Measurements from ENCODE around the gene BMS1. TPM values are rescaled to one million over a fixed set of nuclear protein-coding genes. Genes with fewer than 3 reads are reported as not detected.
A peak's percentile ranks its signal among the peaks of the same experiment; 100 is the strongest.
"Not testable (repeated sequence)": the region's sequence is repeated elsewhere in the genome, so short reads cannot be mapped to it uniquely, and the experiment has no call there.

Gene BMS1, protein sequence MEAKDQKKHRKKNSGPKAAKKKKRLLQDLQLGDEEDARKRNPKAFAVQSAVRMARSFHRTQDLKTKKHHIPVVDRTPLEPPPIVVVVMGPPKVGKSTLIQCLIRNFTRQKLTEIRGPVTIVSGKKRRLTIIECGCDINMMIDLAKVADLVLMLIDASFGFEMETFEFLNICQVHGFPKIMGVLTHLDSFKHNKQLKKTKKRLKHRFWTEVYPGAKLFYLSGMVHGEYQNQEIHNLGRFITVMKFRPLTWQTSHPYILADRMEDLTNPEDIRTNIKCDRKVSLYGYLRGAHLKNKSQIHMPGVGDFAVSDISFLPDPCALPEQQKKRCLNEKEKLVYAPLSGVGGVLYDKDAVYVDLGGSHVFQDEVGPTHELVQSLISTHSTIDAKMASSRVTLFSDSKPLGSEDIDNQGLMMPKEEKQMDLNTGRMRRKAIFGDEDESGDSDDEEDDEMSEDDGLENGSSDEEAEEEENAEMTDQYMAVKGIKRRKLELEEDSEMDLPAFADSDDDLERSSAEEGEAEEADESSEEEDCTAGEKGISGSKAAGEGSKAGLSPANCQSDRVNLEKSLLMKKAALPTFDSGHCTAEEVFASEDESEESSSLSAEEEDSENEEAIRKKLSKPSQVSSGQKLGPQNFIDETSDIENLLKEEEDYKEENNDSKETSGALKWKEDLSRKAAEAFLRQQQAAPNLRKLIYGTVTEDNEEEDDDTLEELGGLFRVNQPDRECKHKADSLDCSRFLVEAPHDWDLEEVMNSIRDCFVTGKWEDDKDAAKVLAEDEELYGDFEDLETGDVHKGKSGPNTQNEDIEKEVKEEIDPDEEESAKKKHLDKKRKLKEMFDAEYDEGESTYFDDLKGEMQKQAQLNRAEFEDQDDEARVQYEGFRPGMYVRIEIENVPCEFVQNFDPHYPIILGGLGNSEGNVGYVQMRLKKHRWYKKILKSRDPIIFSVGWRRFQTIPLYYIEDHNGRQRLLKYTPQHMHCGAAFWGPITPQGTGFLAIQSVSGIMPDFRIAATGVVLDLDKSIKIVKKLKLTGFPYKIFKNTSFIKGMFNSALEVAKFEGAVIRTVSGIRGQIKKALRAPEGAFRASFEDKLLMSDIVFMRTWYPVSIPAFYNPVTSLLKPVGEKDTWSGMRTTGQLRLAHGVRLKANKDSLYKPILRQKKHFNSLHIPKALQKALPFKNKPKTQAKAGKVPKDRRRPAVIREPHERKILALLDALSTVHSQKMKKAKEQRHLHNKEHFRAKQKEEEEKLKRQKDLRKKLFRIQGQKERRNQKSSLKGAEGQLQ
- total RNA-seq = 10 to 100 TPM; 21.4 to 21.6 TPM

- CTCF ChIA-PET = no interaction called here
- Mint-ChIP-seq H3K9me3 (no peaks in the 10 kb centered on the region), H3K4me1 (ENCODE audit: low read depth) (peaks cover 28% of the 10 kb centered on the region), H3K27ac (peak within 1 kb of the TSS; percentile 89), H3K27me3 (ENCODE audit: low read depth) (no peaks in the 10 kb centered on the region), H3K36me3 (ENCODE audit: low read depth) (peaks cover 15% of the 10 kb centered on the region), H3K4me3 (peak within 1 kb of the TSS; percentile 82)
- peak; percentile 93 for DNase-seq
- intact Hi-C loops (cut with micrococcal nuclease) = loop anchor here (1.0 to 5.0 kb wide), 3 partner anchors 19 to 230 kb away; partner anchors contain the start of gene ZNF33B
Observed at GRCh38 chr10:42782446-42783180, at the start of gene BMS1. BMS1 (plus strand) TSS chr10:42782795; CDS start chr10:42784395, 1,600 bp downstream.

DNA sequence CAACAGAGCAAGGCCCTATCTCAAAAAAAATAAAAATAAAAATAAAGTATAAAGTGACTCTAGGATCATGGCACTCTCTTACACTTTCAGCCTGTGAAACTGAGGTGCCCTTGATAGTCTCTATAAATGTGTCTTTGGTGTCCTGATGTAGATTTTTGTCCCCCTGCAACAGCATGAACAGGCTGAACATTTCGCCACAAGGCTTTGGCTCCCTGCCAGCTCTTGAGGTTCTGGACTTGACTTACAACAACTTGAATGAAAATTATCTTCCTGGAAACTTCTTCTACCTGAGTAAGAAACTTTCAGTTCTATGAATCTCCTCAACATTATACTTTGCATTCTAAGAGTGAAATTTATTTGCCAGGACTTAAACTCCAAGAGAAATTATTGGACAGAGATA is 48.1 kb upstream of the BMS1 start:
- peak; percentile 11 for DNase-seq
- H3K27ac Mint-ChIP-seq = no peak overlapping the region
- CTCF ChIA-PET = no interaction called here

GRCh38 chr10:42738679-42739078 is 43.9 kb upstream of the BMS1 start:
- H3K4me3 Mint-ChIP-seq = no peak overlapping the region
- CTCF ChIA-PET = interaction anchor here (0.6 to 1.1 kb wide), 2 partner anchors 14 to 130 kb away, joined by 4 to 6 read pairs; no protein-coding TSS in a partner anchor
- no peak for DNase-seq

More for the DNA sequence above, 48.1 kb upstream of the BMS1 start:
- Mint-ChIP-seq H3K36me3 (ENCODE audit: low read depth) (no peaks in the 10 kb centered on the region), H3K4me3 (no peak overlapping the region), H3K4me1 (ENCODE audit: low read depth) (no peaks in the 10 kb centered on the region), H3K27me3 (ENCODE audit: low read depth) (peaks cover 28% of the 10 kb centered on the region), H3K9me3 (no peaks in the 10 kb centered on the region)
- intact Hi-C loops (cut with micrococcal nuclease) = no loop called here

DNA sequence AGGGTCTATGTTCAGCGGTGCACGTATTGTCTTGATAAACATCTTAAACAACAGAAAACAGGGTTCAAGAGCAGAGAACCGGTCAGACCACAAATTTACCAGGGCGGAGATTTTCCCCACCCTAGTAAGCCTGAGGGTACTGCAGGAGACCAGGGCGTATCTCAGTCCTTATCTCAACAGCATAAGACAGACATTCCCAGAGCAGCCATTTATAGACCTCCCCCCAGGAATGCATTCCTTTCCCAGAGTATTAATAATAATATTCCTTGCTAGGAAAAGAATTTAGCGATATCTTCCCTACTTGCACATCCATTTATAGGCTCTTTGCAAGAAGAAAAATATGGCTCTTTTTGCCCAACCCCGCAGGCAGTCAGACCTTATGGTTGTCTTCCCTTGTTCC is 41.1 kb upstream of the BMS1 start:
- H3K36me3 Mint-ChIP-seq (ENCODE audit: low read depth); H3K27ac Mint-ChIP-seq; intact Hi-C loops (cut with micrococcal nuclease); CTCF ChIA-PET; H3K4me3 Mint-ChIP-seq; DNase-seq; H3K4me1 Mint-ChIP-seq (ENCODE audit: low read depth): not testable (repeated sequence)
- Mint-ChIP-seq H3K27me3 (ENCODE audit: low read depth) (peaks cover 19% of the 10 kb centered on the region), H3K9me3 (peaks cover 14% of the 10 kb centered on the region)

More at GRCh38 chr10:42738679-42739078, 43.9 kb upstream of the BMS1 start:
- H3K4me1 Mint-ChIP-seq (ENCODE audit: low read depth) = no peaks in the 10 kb centered on the region
- intact Hi-C loops (cut with micrococcal nuclease) = no loop called here
- H3K9me3 Mint-ChIP-seq = peaks cover 14% of the 10 kb centered on the region
- no peaks in the 10 kb centered on the region for H3K36me3 Mint-ChIP-seq (ENCODE audit: low read depth)
- peaks cover 21% of the 10 kb centered on the region for H3K27me3 Mint-ChIP-seq (ENCODE audit: low read depth)
- no peak overlapping the region for H3K27ac Mint-ChIP-seq

DNA sequence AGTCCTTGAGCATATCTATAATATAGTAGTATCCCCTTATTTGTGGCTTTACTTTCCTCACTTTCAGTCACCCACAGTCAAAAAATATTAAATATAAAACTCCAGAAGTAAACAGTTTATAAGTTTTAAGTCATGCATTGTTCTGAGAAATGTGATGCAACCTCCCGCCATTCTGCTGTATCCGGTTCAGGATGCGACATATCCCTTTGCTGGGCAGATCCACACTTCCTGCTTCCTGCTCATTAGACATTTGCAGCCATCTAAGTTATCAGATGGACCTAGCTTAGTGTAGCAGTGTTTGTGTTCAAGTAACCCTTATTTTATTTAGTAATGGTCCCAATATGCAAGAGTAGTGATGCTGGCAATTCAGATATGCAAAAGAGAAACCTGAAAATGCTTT is 38.9 kb upstream of the BMS1 start:
- H3K9me3 Mint-ChIP-seq = peaks cover 14% of the 10 kb centered on the region
- no peak overlapping the region for H3K4me3 Mint-ChIP-seq
- H3K27ac Mint-ChIP-seq = no peak overlapping the region
- CTCF ChIA-PET = no interaction called here
- DNase-seq = no peak
- H3K27me3 Mint-ChIP-seq (ENCODE audit: low read depth) = peaks cover 7% of the 10 kb centered on the region
- no peaks in the 10 kb centered on the region for H3K4me1 Mint-ChIP-seq (ENCODE audit: low read depth)
- intact Hi-C loops (cut with micrococcal nuclease) = no loop called here
- no peaks in the 10 kb centered on the region for H3K36me3 Mint-ChIP-seq (ENCODE audit: low read depth)

DNA sequence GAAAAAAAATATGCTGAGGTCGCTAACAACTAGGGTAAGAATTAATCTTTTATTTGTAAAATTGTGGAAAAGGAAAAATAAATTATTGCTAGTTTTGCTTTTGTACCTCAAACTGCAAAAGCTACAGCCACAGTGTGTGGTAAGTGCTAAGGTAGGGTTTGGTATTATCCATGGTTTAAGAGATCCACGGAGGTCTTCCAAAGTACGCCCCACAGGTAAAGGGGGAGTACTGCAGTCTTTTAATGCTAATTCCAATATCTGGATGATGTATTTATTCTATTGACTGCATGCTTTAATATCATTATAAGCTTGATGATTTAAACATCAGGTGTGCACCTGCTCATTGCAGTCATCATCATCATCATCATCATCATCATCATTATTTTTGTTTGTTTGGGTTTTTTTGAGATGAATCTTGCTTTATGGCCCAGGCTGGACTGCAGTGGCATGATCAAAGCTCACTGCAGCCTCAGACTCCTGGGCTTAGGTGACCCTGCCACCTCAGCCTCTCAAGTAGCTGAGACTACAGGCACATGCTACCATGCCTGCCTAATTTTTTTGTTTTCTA is 38.4 kb upstream of the BMS1 start:
- no peak for DNase-seq
- H3K27me3 Mint-ChIP-seq (ENCODE audit: low read depth) = peaks cover 11% of the 10 kb centered on the region
- peaks cover 14% of the 10 kb centered on the region for H3K9me3 Mint-ChIP-seq
- intact Hi-C loops (cut with micrococcal nuclease) = no loop called here
- no peaks in the 10 kb centered on the region for H3K36me3 Mint-ChIP-seq (ENCODE audit: low read depth)
- CTCF ChIA-PET = interaction anchor here (0.6 kb wide), 1 partner anchor 8 kb away, joined by 3 read pairs; no protein-coding TSS in a partner anchor
- no peak overlapping the region for H3K27ac Mint-ChIP-seq
- H3K4me1 Mint-ChIP-seq (ENCODE audit: low read depth) = no peaks in the 10 kb centered on the region
- no peak overlapping the region for H3K4me3 Mint-ChIP-seq

GRCh38 chr10:42753126-42753506 is 29.5 kb upstream of the BMS1 start:
- Mint-ChIP-seq H3K4me3 (peak overlapping the region; percentile 67), H3K27me3 (ENCODE audit: low read depth) (peaks cover 55% of the 10 kb centered on the region), H3K4me1 (ENCODE audit: low read depth) (peaks cover 7% of the 10 kb centered on the region), H3K9me3 (no peaks in the 10 kb centered on the region), H3K27ac (no peak overlapping the region), H3K36me3 (ENCODE audit: low read depth) (no peaks in the 10 kb centered on the region)
- CTCF ChIA-PET = interaction anchor here (0.5 to 1.6 kb wide), 9 partner anchors 9 to 352 kb away, joined by 3 to 5 read pairs (median 4); no protein-coding TSS in a partner anchor
- intact Hi-C loops (cut with micrococcal nuclease) = loop anchor here (1.0 to 5.0 kb wide), 6 partner anchors 114 to 709 kb away; partner anchors contain the start of genes RET and ZNF33B
- DNase-seq = peak; percentile 80

GRCh38 chr10:42753507-42754154 is 29.0 kb upstream of the BMS1 start:
- intact Hi-C loops (cut with micrococcal nuclease) = loop anchor here (1.0 to 5.0 kb wide), 7 partner anchors 23 to 709 kb away; partner anchors contain the start of genes RET and ZNF33B
- Mint-ChIP-seq H3K27ac (no peak overlapping the region), H3K27me3 (ENCODE audit: low read depth) (peaks cover 57% of the 10 kb centered on the region), H3K36me3 (ENCODE audit: low read depth) (no peaks in the 10 kb centered on the region), H3K9me3 (no peaks in the 10 kb centered on the region), H3K4me3 (peak overlapping the region; percentile 67), H3K4me1 (ENCODE audit: low read depth) (peaks cover 7% of the 10 kb centered on the region)
- CTCF ChIA-PET = interaction anchor here (0.5 to 1.6 kb wide), 11 partner anchors 8 to 351 kb away, joined by 3 to 5 read pairs (median 4); no protein-coding TSS in a partner anchor
- no peak for DNase-seq

GRCh38 chr10:42754155-42755027 is 28.2 kb upstream of the BMS1 start:
- CTCF ChIA-PET = interaction anchor here (0.5 to 1.5 kb wide), 8 partner anchors 8 to 351 kb away, joined by 3 to 5 read pairs (median 4); no protein-coding TSS in a partner anchor
- no peaks in the 10 kb centered on the region for H3K36me3 Mint-ChIP-seq (ENCODE audit: low read depth)
- peak overlapping the region; percentile 67 for H3K4me3 Mint-ChIP-seq
- peak; percentile 31 for DNase-seq
- H3K4me1 Mint-ChIP-seq (ENCODE audit: low read depth) = peaks cover 7% of the 10 kb centered on the region
- H3K27ac Mint-ChIP-seq = no peak overlapping the region
- intact Hi-C loops (cut with micrococcal nuclease) = loop anchor here (2.0 to 5.0 kb wide), 4 partner anchors 22 to 708 kb away; partner anchors contain the start of gene RET
- H3K9me3 Mint-ChIP-seq = no peaks in the 10 kb centered on the region
- H3K27me3 Mint-ChIP-seq (ENCODE audit: low read depth) = peaks cover 59% of the 10 kb centered on the region

DNA sequence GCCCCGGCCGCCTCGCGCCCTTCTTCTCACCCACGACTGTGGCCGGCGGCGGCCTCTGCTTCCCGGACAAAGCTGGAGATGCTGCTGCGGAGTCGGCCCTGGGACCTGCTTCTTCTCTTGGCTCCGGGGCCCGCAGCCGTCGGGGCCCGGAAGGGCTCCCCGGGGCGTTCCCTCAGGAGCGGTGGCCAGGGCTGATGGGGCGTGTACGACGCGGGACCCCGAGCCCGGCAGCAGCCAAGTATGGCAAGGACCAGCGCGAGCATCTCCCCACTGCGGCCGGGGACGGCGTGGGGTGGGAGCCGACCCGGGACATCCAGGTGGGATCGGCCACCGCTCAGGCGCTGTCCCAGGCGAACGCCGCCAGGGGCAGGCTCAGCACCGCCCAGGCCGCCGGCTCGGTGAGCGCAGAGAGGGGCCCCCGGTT is 27.6 kb upstream of the BMS1 start:
- no peak for DNase-seq
- CTCF ChIA-PET = interaction anchor here (1.1 kb wide), 1 partner anchor 17 kb away, joined by 3 read pairs; no protein-coding TSS in a partner anchor
- Mint-ChIP-seq H3K27me3 (ENCODE audit: low read depth) (peaks cover 58% of the 10 kb centered on the region), H3K4me3 (no peak overlapping the region), H3K4me1 (ENCODE audit: low read depth) (peaks cover 7% of the 10 kb centered on the region), H3K9me3 (no peaks in the 10 kb centered on the region), H3K27ac (no peak overlapping the region), H3K36me3 (ENCODE audit: low read depth) (no peaks in the 10 kb centered on the region)
- intact Hi-C loops (cut with micrococcal nuclease) = loop anchor here (2.0 kb wide), 1 partner anchor 22 kb away; no protein-coding TSS in a partner anchor

Data from activated naive CD4-positive, alpha-beta T cell treated with anti-CD3 and anti-CD28 coated beads for 36 hours (primary cell).